ENCODE data around the gene SCN7A.

DNA sequence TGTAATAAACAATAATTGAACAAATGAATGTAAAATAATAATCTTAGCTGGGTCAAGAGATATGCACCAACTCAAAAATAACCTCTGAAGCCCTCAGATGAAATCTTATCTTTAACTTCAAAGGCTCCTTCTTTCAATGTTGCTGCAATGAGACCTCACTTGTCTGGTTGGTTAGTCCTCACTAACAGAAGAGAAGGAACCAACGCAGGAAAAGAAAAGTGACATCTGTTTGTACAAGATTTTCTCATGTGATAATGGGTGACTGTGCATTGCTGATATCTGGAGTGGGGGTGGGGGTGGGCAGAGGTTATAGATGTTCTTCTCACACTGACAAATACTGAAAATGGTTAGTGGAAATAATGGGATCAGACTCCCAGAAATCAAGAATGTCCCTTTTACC, 2.6 kb downstream of the SCN7A start:
- TF ChIP-seq, protein P1, sequence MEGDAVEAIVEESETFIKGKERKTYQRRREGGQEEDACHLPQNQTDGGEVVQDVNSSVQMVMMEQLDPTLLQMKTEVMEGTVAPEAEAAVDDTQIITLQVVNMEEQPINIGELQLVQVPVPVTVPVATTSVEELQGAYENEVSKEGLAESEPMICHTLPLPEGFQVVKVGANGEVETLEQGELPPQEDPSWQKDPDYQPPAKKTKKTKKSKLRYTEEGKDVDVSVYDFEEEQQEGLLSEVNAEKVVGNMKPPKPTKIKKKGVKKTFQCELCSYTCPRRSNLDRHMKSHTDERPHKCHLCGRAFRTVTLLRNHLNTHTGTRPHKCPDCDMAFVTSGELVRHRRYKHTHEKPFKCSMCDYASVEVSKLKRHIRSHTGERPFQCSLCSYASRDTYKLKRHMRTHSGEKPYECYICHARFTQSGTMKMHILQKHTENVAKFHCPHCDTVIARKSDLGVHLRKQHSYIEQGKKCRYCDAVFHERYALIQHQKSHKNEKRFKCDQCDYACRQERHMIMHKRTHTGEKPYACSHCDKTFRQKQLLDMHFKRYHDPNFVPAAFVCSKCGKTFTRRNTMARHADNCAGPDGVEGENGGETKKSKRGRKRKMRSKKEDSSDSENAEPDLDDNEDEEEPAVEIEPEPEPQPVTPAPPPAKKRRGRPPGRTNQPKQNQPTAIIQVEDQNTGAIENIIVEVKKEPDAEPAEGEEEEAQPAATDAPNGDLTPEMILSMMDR (optimal IDR thresholded peaks at IDR 0.05 in 1 of 3, IDR thresholded peaks at IDR 0.05 in 1 of 3, conservative IDR thresholded peaks at IDR 0.05 in 1 of 3; ENCODE audit: extremely low read depth in 1 of 3, insufficient read depth in 2 of 3, low read length in 3 of 3) = no peak
- no peak for TF ChIP-seq EZH2 (IDR thresholded peaks at IDR 0.05; ENCODE audit: low read length)
